Measurements from ENCODE around the gene TCF3.
"Not testable (repeated sequence)": the region's sequence is repeated elsewhere in the genome, so short reads cannot be mapped to it uniquely, and the experiment has no call there.

The TCF3 gene

GRCh38 chr19:1652471-1653299 is at the start of gene TCF3:
TCF3 (minus strand) TSS chr19:1652615; CDS start chr19:1650248, 2,367 bp downstream.
- DNase-seq: peak; percentile 98

GRCh38 chr19:1700733-1701663 is 48.6 kb upstream of the TCF3 start:
- DNase-seq: no peak

- DNase-seq: no peak
Observed at GRCh38 chr19:1699998-1700732, 47.8 kb upstream of the TCF3 start.

- DNase-seq: no peak
Observed at GRCh38 chr19:1699386-1699785, 47.0 kb upstream of the TCF3 start.

GRCh38 chr19:1698636-1699035 is 46.2 kb upstream of the TCF3 start:
- no peak for DNase-seq

- not testable (repeated sequence) for DNase-seq
Observed at GRCh38 chr19:1695481-1695880, 43.1 kb upstream of the TCF3 start.

- DNase-seq: no peak
Observed at GRCh38 chr19:1691589-1692290, 39.3 kb upstream of the TCF3 start.

GRCh38 chr19:1690699-1691307 is 38.4 kb upstream of the TCF3 start:
- peak; percentile 17 for DNase-seq

GRCh38 chr19:1685785-1686184 is 33.4 kb upstream of the TCF3 start:
- DNase-seq: not testable (repeated sequence)

GRCh38 chr19:1685046-1685445 is 32.6 kb upstream of the TCF3 start:
- DNase-seq: no peak

GRCh38 chr19:1684573-1684912 is 32.1 kb upstream of the TCF3 start:
- no peak for DNase-seq

GRCh38 chr19:1683869-1684572 is 31.6 kb upstream of the TCF3 start:
- no peak for DNase-seq

GRCh38 chr19:1680976-1681375 is 28.6 kb upstream of the TCF3 start:
- no peak for DNase-seq

- no peak for DNase-seq
Observed at GRCh38 chr19:1678073-1678472, 25.7 kb upstream of the TCF3 start.

GRCh38 chr19:1676351-1677266 is 24.2 kb upstream of the TCF3 start:
- no peak for DNase-seq

GRCh38 chr19:1675633-1676350 is 23.4 kb upstream of the TCF3 start:
- no peak for DNase-seq

GRCh38 chr19:1674293-1674679 is 21.9 kb upstream of the TCF3 start:
- DNase-seq: no peak

GRCh38 chr19:1673645-1674292 is 21.4 kb upstream of the TCF3 start:
- peak; percentile 24 for DNase-seq
